NCI-H69 (cell line): ENCODE results near the gene ZBTB22.
"Not testable (repeated sequence)": the region's sequence is repeated elsewhere in the genome, so short reads cannot be mapped to it uniquely, and the experiment has no call there.

Source experiments
- DNase-seq: peaks from one replicate; lab custom pipeline; 2025; lab: John Stamatoyannopoulos, UW

Gene ZBTB22

GRCh38 chr6:33279257-33279695, 38.3 kb downstream of the ZBTB22 start:
- no peak for DNase-seq

GRCh38 chr6:33278810-33279209, 38.7 kb downstream of the ZBTB22 start:
- no peak for DNase-seq

GRCh38 chr6:33278392-33278741, 39.2 kb downstream of the ZBTB22 start:
- DNase-seq = no peak

- peak; percentile 30 for DNase-seq
These were observed 39.7 kb downstream of the ZBTB22 start for GRCh38 chr6:33277663-33278391.

GRCh38 chr6:33276864-33277662, 40.5 kb downstream of the ZBTB22 start, which contains the start of gene B3GALT4:
TSS of gene B3GALT4 (plus strand) at chr6:33277123. CDS start at chr6:33277420, 297 bp downstream.
- peak; percentile 90 for DNase-seq

- DNase-seq = no peak
These were observed 41.0 kb downstream of the ZBTB22 start for GRCh38 chr6:33276581-33276863.

- DNase-seq = not testable (repeated sequence)
These were observed 41.6 kb downstream of the ZBTB22 start for GRCh38 chr6:33275795-33276580.

GRCh38 chr6:33273924-33274902, 43.3 kb downstream of the ZBTB22 start:
- no peak for DNase-seq

- no peak for DNase-seq
These were observed 44.2 kb downstream of the ZBTB22 start for GRCh38 chr6:33273129-33273923.

GRCh38 chr6:33272275-33273128, 45.0 kb downstream of the ZBTB22 start:
- no peak for DNase-seq

- peak; percentile 99 for DNase-seq
These were observed 45.9 kb downstream of the ZBTB22 start, which contains the start of the genes RPS18 and VPS52 for GRCh38 chr6:33271468-33272274. TSS of gene RPS18 (plus strand) at chr6:33272075. CDS start at chr6:33272120, 45 bp downstream. TSS of gene VPS52 (minus strand) at chr6:33271876. CDS start at chr6:33271675, 201 bp downstream.

- peak; percentile 61 for DNase-seq
These were observed 46.5 kb downstream of the ZBTB22 start for GRCh38 chr6:33271117-33271467.
